Spleen (tissue), 7 donors: ENCODE results near the gene OSM.

Source experiments
- POLR2A ChIP-seq, 3 donors: fragments of 450-650 bp; IDR thresholded peaks; one replicate each; pipeline ENCODE4 v1.5.1; 2017; ENCODE audit warnings: antibody characterized with exemption in 3 of 3, mild to moderate bottlenecking in 1 of 3
- TF ChIP-seq, protein P1 (sequence below), 11 experiments: fragments of 200-600 bp in 7 of 11; fragments of 450-650 bp in 4 of 11; sonication (generic) in 4 of 11; IDR thresholded peaks in 8 of 11; conservative IDR thresholded peaks in 3 of 11; 1 replicate in 7 of 11; 2 replicates in 4 of 11; pipeline versions ENCODE4 v1.4.0 to v1.8.0; 2016 to 2021; ENCODE audit warnings: antibody characterized with exemption in 11 of 11, inconsistent platforms in 4 of 11, mild to moderate bottlenecking in 1 of 11
- donor health status: DM: no; HTN: no; CAD: no; lungs with moderate emphysema.
- donor health status: DM: no; HTN: no; CAD: no.
- donor health status: DM: no; HTN: no; CAD: no.

DNA sequence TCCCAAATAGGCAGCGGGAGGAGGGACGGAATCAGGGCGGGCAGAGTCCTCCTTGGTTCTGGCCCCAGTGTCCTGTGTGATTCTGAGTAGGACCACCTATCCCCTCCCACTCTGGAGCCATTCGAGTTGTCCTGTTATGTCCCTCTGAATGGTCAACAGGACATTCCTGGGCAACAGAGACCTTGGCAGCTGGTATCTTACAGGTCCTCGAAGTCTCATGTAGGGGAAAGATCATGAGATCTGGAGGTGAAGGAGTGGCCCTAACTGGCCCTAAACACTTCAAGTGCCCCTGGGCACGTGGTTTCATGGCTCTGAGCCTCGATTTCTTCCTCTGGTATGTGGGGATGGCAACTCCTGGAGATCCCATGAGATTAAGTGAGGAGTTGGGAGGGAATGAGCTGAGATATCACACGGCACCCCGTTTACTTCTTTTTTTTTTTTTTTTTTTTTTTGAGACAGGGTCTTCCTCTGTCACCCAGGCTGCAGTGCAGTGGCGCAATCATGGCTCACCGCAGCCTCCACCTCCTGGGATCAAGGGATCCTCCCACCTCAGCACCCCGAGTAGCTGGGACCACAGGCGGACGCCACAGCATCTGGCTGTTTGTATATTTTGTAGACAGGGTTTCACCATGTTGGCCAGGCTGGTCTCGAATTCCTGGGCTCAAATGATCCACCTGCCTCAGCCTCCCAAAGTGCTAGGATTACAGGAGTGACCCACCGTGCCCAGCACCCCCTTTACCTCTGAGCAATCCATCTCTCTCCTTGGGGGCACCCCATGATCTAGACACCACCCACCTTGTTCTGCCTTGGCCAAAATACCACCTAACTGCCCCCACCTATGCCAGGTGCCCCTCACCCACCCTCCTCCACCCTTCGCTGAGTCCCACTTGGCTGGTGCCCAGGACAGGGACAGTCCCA is 26.9 kb downstream of the OSM start:
- TF ChIP-seq, protein P1, sequence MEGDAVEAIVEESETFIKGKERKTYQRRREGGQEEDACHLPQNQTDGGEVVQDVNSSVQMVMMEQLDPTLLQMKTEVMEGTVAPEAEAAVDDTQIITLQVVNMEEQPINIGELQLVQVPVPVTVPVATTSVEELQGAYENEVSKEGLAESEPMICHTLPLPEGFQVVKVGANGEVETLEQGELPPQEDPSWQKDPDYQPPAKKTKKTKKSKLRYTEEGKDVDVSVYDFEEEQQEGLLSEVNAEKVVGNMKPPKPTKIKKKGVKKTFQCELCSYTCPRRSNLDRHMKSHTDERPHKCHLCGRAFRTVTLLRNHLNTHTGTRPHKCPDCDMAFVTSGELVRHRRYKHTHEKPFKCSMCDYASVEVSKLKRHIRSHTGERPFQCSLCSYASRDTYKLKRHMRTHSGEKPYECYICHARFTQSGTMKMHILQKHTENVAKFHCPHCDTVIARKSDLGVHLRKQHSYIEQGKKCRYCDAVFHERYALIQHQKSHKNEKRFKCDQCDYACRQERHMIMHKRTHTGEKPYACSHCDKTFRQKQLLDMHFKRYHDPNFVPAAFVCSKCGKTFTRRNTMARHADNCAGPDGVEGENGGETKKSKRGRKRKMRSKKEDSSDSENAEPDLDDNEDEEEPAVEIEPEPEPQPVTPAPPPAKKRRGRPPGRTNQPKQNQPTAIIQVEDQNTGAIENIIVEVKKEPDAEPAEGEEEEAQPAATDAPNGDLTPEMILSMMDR (IDR thresholded peaks at IDR 0.05 in 8 of 11, conservative IDR thresholded peaks at IDR 0.05 in 3 of 11): no peak
- no peak for TF ChIP-seq POLR2A (IDR thresholded peaks at IDR 0.05)
